ENCODE results near the gene OSTC.

Gene OSTC

DNA sequence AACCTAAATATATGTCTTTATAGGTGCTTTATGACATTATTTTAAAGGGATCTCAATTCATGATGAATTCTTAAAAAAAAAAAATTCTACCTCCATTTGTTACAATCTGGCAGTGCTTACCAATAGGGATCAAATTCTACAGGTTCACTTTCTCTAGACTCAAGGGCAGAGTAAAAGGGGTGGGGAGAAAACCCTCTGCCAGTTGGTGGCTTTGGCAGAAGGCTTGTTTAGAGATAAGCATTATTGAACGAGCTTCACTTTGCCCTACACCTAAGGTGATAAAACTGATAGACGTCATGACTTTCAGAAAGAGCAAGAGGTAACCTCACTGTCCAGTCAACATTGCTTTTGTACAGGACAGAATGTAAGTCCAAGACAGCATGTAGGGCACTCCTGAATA, 53.6 kb downstream of the OSTC start:
- TF ChIP-seq GABPA (IDR thresholded peaks at IDR 0.05; ENCODE audit: low read depth) (no peak), REST (IDR thresholded peaks at IDR 0.05; ENCODE audit: insufficient replicate concordance, low read depth) (no peak), SPI1 (IDR thresholded peaks at IDR 0.05; ENCODE audit: borderline replicate concordance, low read depth) (no peak), POLR2AphosphoS5 (IDR thresholded peaks at IDR 0.05; ENCODE audit: low read depth) (no peak)
- TF ChIP-seq, protein P1, sequence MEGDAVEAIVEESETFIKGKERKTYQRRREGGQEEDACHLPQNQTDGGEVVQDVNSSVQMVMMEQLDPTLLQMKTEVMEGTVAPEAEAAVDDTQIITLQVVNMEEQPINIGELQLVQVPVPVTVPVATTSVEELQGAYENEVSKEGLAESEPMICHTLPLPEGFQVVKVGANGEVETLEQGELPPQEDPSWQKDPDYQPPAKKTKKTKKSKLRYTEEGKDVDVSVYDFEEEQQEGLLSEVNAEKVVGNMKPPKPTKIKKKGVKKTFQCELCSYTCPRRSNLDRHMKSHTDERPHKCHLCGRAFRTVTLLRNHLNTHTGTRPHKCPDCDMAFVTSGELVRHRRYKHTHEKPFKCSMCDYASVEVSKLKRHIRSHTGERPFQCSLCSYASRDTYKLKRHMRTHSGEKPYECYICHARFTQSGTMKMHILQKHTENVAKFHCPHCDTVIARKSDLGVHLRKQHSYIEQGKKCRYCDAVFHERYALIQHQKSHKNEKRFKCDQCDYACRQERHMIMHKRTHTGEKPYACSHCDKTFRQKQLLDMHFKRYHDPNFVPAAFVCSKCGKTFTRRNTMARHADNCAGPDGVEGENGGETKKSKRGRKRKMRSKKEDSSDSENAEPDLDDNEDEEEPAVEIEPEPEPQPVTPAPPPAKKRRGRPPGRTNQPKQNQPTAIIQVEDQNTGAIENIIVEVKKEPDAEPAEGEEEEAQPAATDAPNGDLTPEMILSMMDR (IDR thresholded peaks at IDR 0.05; ENCODE audit: insufficient read depth, low read length), result no peak
- Histone ChIP-seq H3K27ac (replicated peaks) (no peak overlapping the region), H3K27me3 (ENCODE audit: insufficient read depth, poor library complexity, severe bottlenecking) (peaks cover 4% of the 10 kb centered on the region), H3K4me3 (replicated peaks; ENCODE audit: insufficient read depth, low read length) (no peak overlapping the region)
- no peak for DNase-seq (ENCODE audit: low read depth in 1 of 2, low spot score in 1 of 2)

GRCh38 chr4:108706289-108706688, 55.9 kb downstream of the OSTC start:
- TF ChIP-seq REST (IDR thresholded peaks at IDR 0.05; ENCODE audit: insufficient replicate concordance, low read depth), result no peak
- TF ChIP-seq, protein P1 (IDR thresholded peaks at IDR 0.05; ENCODE audit: insufficient read depth, low read length), result no peak
- TF ChIP-seq POLR2AphosphoS5 (IDR thresholded peaks at IDR 0.05; ENCODE audit: low read depth), result no peak
- TF ChIP-seq GABPA (IDR thresholded peaks at IDR 0.05; ENCODE audit: low read depth), result no peak
- no peak for TF ChIP-seq SPI1 (IDR thresholded peaks at IDR 0.05; ENCODE audit: borderline replicate concordance, low read depth)
- Histone ChIP-seq H3K27ac (replicated peaks) (no peak overlapping the region), H3K27me3 (ENCODE audit: insufficient read depth, poor library complexity, severe bottlenecking) (peaks cover 4% of the 10 kb centered on the region), H3K4me3 (replicated peaks; ENCODE audit: insufficient read depth, low read length) (no peak overlapping the region)
- no peak for DNase-seq (ENCODE audit: low read depth in 1 of 2, low spot score in 1 of 2)

- TF ChIP-seq REST (IDR thresholded peaks at IDR 0.05; ENCODE audit: insufficient replicate concordance, low read depth) (no peak), SPI1 (IDR thresholded peaks at IDR 0.05; ENCODE audit: borderline replicate concordance, low read depth) (no peak), POLR2AphosphoS5 (IDR thresholded peaks at IDR 0.05; ENCODE audit: low read depth) (no peak), GABPA (IDR thresholded peaks at IDR 0.05; ENCODE audit: low read depth) (no peak)
- TF ChIP-seq, protein P1 (IDR thresholded peaks at IDR 0.05; ENCODE audit: insufficient read depth, low read length), result no peak
- no peak for DNase-seq (ENCODE audit: low read depth in 1 of 2, low spot score in 1 of 2)
- no peak overlapping the region for H3K4me3 ChIP-seq (replicated peaks; ENCODE audit: insufficient read depth, low read length)
- H3K27me3 ChIP-seq (ENCODE audit: insufficient read depth, poor library complexity, severe bottlenecking), result peaks cover 4% of the 10 kb centered on the region
- no peak overlapping the region for H3K27ac ChIP-seq (replicated peaks)
These were observed 58.8 kb downstream of the OSTC start for GRCh38 chr4:108709234-108709633.

Data from HL-60 (cell line).